ENCODE data around the gene GPR157. TPM values are rescaled to one million over a fixed set of nuclear protein-coding genes. Genes with fewer than 3 reads are reported as not detected.
A peak's percentile ranks its signal among the peaks of the same experiment; 100 is the strongest.

GPR157 gene
- total and polyA plus RNA-seq, 10 of the 15 experiments (the other 5 are each of a cell fraction or from before 2014, with no cell fraction given): 0.66 to 15.9 (median 3.1) TPM

DNA sequence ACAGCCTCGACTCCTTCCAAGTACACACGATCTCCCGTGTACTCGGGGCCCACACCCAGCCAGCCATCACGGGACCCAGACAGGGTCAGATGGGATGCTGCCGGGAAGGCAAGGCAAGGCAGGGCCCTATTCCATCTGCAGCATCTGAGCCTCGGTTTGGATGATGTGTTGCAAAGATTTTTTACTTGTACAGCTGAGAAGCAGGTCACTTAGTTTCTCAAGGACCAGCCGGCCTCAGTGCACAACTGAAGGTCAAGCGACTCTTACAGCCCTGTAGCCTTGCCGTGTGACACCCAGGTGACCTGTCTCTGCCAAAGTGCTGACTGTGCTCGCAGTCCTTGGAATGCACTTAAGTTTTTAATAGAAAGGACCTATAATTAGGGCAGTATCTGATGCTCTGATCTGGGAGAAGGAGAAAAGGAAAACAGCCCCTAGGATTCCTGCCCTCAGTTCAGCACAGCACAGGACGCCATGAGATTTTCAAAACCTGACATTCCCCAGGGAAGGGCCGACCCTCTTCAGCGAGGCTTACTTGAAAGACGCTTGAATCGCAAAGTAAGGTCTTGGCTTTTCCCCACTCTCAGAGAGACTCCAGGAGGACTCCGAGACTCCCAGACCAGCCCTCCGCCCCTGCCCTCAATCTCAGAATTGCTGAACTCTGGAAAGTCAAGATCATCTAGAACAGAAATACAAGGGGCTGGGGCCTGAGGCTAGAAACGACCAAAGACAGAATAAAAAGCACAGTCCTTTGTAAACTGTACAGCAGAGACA lies 1.3 kb downstream of the GPR157 start:
- Histone ChIP-seq H3K36me3 (ENCODE audit: control insufficient read depth in 2 of 2, insufficient read depth in 2 of 2, low read length in 1 of 2) (no peaks in the 10 kb centered on the region), H3K79me2 (ENCODE audit: control insufficient read depth, insufficient read depth, low read length) (peaks cover 3% of the 10 kb centered on the region), H3K4me3 (peak overlapping the region; percentile 85), H3K9me3 (replicated peaks; ENCODE audit: control insufficient read depth, insufficient read depth, low read length) (no peaks in the 10 kb centered on the region; the same call in 2 of the 3 replicates), H3K27ac (ENCODE audit: control insufficient read depth, insufficient read depth) (no peak overlapping the region), H3K27me3 (replicated peaks in 1 of 2; ENCODE audit: control insufficient read depth in 2 of 2, insufficient read depth in 2 of 2, low read length in 1 of 2) (no peaks in the 10 kb centered on the region), H3K4me1 (ENCODE audit: control insufficient read depth, insufficient read depth, low read length) (peaks cover 31% of the 10 kb centered on the region), H3K9ac (ENCODE audit: control insufficient read depth, insufficient read depth, low read length) (peak overlapping the region; percentile 45), H3K4me2 (ENCODE audit: control insufficient read depth, insufficient read depth) (peak overlapping the region; percentile 98), H2AFZ (ENCODE audit: control insufficient read depth, low read depth, low read length) (no peak overlapping the region), H4K20me1 (ENCODE audit: control insufficient read depth, insufficient read depth) (no peaks in the 10 kb centered on the region)
- in situ Hi-C loops (cut with MboI) (no loop called here), intact Hi-C loops (cut with micrococcal nuclease; ENCODE audit: unreplicated experiment) (loop anchor here (5.0 kb wide), 2 partner anchors 35 to 55 kb away; no protein-coding TSS in a partner anchor)
- CTCF ChIA-PET: interaction anchor here (0.6 to 1.6 kb wide), 4 partner anchors 14 to 69 kb away, joined by 3 to 4 read pairs (median 4); no protein-coding TSS in a partner anchor
- POLR2A ChIA-PET: interaction anchor here (0.5 to 0.6 kb wide), 2 partner anchors 109 to 112 kb away, joined by 4 read pairs; no protein-coding TSS in a partner anchor
- SMC1A ChIA-PET (ENCODE audit: uncharacterized antibody, unreplicated experiment): interaction anchor here (2.9 kb wide), 1 partner anchor 17 kb away, joined by 14 read pairs; no protein-coding TSS in a partner anchor
- ATAC-seq: no peak
- DNase-seq (ENCODE audit: low read depth, low spot score): no peak
- TF ChIP-seq, protein P1, sequence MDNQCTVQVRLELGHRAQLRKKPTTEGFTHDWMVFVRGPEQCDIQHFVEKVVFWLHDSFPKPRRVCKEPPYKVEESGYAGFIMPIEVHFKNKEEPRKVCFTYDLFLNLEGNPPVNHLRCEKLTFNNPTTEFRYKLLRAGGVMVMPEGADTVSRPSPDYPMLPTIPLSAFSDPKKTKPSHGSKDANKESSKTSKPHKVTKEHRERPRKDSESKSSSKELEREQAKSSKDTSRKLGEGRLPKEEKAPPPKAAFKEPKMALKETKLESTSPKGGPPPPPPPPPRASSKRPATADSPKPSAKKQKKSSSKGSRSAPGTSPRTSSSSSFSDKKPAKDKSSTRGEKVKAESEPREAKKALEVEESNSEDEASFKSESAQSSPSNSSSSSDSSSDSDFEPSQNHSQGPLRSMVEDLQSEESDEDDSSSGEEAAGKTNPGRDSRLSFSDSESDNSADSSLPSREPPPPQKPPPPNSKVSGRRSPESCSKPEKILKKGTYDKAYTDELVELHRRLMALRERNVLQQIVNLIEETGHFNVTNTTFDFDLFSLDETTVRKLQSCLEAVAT (IDR thresholded peaks at IDR 0.05): 0 out of 2 replicates have a peak, but pooled peaks have one; percentile 44
- TF ChIP-seq NKRF (conservative IDR thresholded peaks at IDR 0.05): no peak
- FAIRE-seq: no peak
- RAD21 ChIA-PET (ENCODE audit: unreplicated experiment): interaction anchor here (1.4 kb wide), 1 partner anchor 35 kb away, joined by 3 read pairs; no protein-coding TSS in a partner anchor
- TSS peak; percentile 59 for BruUV-seq (replicated peaks)
- WGBS (ENCODE audit: insufficient coverage, insufficient replicate concordance, low lambda C conversion rate, missing lambda C conversion rate): 87% methylated on average over 19 of the region's 19 CpGs
